Astrocyte of the hippocampus (primary cell): ENCODE data around the gene FAM107A.

Experiments used
- DNase-seq: peaks from one replicate; pipeline ENCODE4 v3.0.0; 2011; ENCODE audit warnings: low read depth, low spot score

Gene FAM107A

DNA sequence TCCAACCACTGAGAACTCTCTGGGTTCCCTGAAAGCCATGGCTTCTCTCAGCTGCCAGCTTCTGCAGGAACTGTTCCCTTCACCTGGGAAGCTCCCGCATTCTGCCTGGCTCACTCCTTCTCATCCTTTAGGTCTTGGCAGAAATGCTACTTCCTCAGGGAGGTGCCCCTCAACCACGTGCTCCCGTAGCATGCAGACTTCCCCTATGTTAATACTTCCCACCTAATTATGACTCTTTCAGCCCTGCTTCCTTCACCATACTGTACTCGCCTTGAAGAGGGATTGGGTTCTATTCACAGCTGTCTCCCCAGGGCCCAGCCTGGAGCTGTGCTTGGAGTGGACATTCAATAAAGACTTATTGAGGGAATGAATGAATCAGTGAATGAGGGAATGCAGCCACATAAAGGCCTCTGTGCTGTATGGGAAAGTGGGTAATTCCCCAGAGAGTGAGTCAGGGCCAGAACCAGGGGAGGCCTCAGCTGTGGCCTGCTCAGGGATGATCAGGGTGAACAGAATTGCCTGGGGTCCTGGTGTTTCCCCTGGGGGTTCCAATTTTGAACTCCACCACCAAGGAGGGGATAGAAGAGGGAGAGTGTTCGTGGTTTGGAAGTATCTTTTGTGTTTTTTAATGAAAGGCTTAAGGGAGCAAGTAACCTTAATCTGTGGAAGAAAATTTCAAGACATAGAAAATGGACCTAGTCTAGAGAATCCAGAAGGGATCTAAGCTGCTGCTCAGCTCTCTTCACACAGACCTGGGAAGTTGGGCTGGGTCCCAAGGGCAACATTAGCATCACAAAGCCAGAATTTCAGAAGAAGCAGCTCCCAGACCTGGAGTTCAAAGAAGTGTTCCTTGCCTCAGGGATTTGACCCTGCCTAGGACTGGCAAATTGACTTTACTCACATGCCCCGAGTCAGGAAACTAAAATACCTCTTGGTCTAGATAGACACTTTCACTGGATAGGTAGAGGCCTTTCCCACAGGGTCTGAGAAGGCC is 14.6 kb upstream of the FAM107A start:
- peak; percentile 17 for DNase-seq

DNA sequence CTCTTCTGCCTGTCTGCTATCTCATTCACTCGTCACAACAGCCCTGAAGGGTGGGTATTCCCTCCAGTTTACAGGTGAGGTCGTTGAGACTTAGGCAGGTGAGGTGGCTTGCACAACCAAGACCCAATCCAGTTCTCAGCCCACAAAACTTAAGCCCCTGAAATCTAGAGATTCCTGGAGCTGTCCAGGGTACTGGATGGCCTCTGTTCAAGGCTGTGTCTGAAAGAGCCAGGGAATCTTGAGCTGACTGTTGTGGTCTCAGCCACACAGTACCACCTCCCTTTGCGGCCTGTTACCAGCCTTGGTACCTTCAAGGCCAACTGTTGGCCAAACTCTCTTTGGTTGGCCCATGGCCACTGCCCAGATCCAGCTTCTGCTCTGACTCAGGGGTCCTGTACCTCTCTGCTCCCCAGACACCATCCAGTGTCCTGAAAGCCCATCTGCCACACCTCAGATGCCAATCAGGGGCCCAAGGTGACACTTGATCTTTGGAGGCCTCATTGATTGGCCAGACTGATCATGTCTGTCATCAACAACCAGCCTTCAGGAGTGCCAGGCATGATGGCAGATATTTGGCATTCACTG is 10.9 kb upstream of the FAM107A start:
- DNase-seq, result peak; percentile 69

DNA sequence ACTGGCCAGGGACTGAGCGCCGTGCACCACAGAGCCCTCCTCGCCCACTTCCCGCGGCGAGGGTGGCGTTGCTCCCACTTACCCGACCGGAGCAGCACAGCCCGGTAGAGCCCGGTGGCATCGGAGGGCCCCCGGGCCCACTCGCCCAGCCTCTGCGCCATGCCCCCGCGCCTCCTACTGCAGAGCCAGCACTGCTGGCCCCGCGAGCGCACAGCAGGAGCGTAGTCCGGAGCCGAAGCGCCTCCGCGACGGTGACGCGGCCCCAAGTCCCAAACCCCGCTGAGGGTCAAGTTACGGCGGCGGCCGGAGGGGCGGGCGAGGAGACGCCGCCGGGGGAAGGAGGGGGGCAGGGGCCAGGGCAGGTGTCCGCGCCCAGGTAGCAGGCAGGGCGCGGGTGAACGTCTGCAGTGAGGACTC is 9.6 kb upstream of the FAM107A start:
- no peak for DNase-seq

DNA sequence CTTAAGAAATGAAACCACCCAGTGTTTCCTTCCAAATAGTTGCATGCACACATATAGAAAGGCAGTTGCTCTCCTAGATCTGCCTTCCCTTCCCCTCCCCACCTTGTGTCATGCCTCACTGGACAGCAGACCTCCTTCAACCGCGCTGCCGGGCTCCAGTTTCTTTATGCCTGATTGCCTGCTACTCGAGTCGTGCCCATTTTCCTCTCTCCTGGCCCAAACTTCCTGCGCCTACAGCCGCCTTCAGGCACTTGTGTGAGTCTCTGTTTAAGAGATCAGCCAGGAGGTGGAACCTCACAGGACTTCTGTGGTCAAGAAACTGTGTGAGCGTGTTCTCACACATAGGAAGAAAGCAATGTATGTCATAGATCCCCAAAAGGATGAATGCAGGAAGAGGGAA is 8.8 kb upstream of the FAM107A start:
- DNase-seq, result peak; percentile 49

DNA sequence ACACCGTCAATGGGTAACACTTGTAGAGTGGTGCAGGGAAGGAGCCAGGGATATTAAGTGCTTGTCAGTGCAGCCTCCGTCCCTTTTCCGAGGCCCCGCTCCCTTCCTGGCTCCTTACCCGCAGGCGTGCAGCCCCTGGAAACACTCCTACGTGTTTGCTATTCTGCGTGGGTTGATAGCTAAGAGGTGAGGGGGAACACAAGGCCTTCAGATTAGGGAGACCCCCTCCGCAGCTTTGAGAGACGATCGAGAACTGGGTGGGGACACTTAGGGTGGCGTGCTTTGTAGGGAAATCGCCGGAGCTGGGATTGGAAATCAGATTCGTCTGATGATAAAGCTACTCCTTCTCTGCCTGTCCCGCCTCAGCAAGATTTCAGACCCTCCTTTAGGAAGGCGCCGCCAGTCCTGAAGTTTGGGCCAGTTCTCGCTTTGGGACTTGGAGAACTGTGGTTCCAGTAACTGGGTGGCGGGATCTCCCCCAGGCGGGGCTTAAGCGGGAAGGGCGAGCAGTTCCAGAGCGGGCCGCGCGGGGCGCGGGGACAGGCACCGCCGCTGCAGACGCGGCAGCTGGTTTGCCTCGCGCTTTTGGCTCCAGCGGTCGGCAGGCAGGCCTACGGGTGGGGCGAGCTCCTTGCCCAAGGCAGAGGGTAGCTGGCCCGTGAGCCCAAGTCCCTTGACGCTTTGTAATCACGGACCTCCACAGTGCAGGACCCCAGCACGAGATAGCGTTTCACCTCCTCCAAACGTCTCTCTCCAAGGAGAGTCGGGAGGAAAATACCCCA is 8.0 kb upstream of the FAM107A start:
- peak; percentile 89 for DNase-seq

DNA sequence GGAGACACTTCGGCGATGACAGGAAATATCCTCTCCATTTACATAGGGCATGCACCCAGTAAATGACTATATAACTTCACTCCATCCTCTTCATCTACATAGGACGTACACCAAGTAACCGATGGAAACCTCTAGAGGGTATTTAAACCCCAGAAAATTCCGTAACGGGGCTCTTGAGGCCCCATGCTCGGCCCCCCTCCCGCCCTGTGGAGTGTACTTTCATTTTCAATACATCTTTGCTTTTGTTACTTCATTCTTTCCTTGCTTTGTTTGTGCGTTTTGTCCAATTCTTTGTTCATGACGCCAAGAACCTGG is 7.5 kb upstream of the FAM107A start:
- no peak for DNase-seq

DNA sequence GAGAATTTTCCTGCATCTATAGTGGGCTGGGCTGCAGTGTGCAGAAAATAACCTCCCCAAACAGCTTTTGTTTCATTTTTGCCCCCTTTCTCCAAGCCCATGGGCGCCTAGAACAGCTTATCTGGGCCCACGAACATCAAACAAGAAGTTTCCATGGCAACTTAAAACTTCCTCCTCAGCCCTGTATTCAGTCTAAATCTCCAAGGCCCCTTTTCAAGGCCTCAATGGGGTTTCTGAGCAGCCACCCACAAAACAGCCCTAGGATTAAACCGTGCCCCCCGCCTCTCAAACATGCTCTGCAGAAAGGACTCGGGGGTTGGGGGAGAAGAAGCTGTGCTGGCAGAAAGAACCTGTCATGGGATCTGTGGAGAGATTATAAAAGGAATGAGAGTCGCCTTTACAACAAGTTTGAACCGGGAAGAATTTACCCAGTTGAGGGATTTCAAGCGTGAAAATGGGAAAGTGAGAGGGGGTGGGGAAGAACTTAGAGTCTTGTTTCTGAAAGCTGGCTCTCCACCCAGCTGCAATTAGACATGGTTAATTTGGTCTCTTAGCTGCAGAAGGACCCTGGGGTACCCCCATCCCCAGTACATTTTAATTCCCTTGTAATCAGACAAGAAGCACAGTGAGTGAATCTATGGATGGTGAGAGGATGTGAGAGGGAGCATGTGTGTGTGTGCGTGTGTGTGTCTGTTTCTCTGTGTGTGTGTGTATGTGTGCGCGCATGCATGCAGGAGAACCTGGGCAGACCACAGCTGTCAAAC is 4.3 kb upstream of the FAM107A start:
- peak; percentile 57 for DNase-seq

DNA sequence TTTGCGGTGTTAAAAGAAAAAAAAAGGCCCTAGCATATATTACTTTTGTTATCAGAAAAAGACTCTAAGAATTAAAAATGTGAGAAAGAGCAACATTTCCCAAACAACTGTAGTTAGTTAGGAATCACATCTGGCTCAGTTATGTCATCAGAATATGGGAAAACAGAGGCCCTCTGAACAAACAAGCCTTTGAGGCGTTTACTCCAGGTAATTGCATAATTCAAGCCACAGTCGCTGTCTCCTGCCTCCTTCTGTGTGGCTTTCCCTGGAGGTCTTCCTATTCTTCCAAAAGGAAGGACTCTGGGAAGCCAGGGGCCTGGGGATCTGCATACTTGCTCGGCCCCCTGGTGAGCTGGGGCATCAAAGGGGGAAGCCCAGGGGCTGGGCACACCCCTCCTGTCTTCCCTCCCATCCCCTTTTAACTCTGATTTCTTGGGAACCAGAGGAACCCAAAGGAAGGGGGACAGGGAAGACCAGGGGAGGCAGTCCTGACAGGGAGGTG is 3.7 kb upstream of the FAM107A start:
- no peak for DNase-seq

DNA sequence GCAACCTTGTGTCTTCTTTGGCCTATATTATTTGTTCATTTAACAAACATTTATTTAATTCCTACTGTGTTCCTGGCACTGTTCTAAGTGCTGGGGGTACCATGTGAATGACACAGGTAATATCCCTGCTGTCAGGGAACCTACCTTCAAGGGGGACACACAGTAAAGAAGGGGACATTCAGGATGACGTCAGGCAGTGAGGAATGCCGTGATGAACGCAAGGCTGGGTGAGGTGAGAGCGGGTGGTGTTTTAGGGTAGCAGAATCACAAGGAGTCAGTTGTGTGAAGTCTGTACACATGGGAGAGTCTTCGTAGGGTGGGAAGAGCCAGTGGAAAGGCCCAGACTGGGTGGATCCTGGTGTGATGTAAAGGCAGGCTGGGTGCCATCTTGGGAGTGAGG is 1.7 kb upstream of the FAM107A start:
- no peak for DNase-seq

DNA sequence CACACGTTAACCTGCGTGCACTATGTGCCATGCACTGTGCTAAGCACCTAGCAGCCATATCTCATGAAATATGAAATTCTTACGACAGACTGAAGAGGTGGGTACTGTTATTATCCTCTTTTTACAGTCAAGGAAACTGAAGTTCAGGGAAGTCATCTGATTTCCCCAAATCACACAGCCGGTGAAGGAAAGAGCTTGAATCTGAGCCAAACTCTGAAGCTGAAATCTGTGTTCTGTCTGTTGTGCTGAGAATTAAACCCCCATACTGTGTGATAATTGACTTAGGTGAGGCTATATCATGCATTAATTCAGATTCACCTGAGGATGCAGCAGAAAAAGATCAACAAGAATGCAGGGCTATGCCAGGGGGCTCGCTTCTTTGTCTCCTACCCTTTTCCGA is 475 bp downstream of the FAM107A start:
- DNase-seq, result no peak

DNA sequence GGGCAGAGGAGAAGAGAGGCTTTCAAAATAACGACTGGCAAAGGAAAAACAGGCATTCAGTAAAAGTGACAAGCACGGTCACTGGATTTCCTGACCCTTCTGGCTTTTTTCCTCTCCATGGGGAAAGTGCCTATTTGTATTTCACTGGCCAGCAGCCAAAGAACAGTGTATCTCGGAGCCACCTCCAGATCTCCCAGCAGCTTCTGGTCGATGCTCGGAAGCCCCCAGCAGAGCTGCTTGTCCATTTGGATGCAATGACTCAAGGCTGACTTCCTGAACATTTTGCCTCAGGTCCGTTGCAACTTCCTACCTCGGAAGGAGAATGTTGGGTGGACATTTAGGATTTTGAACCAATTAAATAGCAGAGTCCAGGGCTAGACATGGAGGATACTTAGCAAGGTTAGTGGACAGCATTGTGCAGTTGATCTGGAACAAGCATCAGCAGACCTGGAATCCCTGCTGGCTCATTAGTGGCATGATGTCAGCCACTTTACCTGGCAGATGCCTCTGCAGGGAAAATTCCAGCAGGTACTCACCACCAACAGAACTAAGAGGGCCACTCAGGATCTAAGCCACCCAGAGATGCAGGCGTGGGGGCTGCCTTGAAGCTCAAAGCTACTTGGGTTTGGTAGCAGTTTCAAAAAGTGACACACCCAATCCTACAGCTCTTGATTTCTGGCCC is 1.1 kb downstream of the FAM107A start:
- peak; percentile 26 for DNase-seq

DNA sequence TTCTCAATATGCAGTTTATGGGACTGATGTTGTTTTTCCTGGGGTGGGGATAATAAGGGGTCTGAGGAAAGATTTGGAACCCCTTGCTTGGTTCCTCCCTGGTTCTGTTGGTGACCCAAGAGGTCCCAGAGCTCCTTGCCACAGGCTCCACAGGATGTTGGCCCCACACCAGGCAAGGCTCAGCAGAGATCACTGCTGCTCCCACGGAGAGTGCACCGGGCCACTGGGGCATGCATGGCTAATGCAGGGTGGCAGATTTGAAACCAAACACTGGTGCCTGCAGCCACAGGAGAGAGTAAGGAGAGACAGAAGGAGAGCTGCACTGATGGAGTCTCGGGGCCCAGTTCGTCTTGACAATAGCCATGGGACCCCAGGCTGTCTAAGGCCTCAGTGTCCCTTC is 2.5 kb downstream of the FAM107A start:
- no peak for DNase-seq

DNA sequence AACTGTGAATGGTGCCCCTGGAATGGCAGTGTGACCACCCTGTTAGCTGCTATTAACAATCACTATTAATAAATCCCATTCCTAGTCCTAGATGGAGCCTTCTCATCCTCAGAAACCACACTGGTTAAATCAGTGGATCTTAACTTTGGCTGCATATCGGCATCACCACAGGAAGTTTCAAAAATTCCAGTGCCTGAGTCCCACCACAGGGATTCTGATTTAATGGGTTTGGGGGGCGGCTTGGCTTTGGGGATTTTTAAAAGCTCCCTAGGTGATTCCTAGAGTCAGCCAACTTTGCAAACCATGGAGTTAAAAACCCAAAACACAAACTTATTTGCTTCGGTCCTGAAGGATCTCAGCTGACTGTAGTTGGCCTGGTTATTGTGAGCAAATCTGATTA is 3.1 kb downstream of the FAM107A start:
- peak; percentile 22 for DNase-seq

DNA sequence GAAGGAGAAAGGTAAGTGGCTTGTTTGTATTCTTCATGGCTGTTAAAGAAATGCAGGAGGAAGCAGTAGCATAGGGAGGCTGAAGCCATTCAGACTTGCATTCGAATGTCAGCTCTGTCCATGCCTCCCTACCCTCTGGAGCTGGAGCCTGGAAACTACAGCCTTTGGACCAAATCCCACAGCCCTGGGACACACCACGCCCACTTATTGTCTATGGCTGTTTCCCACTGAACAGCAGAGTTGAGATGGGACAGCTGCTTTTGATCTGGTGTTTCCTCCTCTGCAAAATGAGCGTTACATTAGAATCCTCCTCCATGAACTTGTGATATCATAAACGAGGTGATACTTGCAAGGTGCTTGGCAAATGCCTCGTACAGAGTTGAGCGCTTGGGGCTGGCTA is 3.6 kb downstream of the FAM107A start:
- DNase-seq, result no peak

DNA sequence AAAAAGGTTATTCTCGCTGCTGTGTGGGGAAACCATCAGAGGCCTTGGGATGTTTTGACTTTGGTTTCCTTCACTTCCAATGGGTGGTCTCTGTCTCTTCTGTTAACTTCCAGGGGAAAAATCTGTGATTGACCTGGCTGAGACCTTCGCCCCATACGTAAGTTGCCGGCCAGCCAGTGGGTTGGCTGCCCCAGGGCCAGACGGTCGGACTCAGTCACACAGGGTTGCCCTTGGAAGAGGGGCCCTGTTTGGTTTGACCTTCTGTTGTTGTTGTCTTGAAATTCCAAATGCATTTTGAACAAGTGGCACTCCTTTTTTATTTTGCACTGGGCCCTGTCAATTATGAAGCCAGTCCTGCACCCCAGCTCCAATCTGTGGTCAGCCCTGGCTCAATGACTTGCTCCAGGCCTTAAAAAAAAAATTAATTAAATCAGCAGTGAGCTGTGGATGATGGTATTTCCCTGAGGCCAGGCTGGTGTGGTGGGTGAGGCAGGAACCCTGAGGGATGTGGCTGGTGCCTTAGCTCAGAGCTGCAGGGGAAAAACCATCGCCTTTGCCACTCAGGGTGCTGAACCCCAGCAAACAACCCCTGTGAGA is 4.5 kb downstream of the FAM107A start:
- no peak for DNase-seq

DNA sequence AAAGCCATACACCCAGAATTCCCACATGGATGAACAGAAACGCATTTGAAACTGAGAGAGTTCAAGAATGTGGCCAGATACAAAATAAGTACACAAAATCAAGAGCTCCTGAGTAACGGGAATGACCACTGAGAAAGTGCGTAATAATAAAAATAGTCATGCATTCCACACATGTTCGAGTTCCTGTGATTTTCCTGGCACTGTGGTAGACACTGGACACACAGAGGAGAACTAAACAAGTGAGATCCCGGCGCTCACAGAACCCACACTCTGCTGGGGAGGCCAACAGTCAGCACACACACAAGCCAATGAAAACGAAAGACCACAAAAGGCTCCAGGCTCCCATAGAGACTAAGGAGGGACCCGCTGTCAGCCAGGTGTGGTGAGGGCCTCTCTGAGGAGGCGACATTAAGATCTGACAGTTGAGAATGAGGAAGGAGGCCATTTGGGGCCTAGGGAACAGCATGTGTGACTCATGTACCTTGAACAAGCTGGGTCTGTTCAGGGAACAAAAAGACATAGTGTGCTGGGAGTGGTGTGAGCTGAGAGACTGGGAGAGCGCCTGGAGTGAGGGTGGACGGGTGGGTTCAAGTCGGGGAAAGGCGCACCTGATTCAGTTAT is 5.1 kb downstream of the FAM107A start:
- peak; percentile 53 for DNase-seq

DNA sequence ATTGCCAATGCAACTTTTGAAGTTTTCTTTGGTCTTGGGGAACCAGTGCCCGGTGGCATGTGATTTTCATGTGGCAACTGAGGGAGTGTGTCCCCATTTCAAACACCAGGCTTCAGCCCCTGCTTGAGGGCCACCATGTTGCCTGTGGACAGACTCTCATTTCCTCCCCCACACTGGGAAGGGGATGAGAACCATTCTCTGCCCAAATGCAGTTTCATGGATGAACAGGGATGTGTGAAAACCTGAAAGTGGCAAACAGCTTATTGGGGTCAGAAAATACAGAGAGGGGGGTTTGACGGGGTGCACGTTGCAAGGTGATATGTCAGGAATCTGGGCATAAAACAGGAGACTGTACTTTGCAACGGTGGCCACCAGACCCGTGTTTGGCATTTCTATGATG is 6.3 kb downstream of the FAM107A start:
- no peak for DNase-seq

DNA sequence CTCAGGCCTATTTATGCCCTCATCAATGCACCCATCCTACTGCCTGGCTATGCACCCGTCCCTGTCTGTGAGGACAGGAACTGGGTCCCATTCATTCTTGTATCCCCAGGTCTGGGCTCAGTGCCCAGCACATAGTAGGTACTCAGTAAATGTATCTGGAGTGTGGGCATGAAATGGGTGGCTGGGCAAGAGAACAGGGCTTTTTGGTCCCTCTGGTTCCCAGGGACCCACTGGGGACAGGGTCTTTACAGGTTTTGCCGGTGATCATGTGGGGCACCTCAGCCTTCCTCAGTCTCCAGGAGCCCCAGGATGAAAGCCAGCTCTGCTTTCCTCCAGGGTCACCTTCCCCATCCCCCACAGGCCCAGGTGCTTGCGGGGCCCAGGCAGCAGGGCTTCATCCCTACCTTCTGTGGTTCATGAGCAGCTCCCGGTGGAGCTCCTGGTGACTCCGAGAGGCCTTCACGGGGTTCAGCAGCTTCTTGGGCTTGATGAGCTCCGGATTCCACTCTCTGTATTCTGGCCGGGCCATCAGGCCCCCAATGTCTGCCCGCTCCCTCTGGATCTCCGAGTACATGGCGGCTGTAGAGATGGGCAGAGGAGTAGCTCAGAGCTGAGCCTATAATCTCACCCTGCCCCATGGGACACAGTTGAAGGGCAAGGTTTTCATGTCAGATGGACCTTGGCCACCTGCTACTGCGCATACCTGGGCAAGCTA is 7.7 kb downstream of the FAM107A start:
- DNase-seq, result no peak

DNA sequence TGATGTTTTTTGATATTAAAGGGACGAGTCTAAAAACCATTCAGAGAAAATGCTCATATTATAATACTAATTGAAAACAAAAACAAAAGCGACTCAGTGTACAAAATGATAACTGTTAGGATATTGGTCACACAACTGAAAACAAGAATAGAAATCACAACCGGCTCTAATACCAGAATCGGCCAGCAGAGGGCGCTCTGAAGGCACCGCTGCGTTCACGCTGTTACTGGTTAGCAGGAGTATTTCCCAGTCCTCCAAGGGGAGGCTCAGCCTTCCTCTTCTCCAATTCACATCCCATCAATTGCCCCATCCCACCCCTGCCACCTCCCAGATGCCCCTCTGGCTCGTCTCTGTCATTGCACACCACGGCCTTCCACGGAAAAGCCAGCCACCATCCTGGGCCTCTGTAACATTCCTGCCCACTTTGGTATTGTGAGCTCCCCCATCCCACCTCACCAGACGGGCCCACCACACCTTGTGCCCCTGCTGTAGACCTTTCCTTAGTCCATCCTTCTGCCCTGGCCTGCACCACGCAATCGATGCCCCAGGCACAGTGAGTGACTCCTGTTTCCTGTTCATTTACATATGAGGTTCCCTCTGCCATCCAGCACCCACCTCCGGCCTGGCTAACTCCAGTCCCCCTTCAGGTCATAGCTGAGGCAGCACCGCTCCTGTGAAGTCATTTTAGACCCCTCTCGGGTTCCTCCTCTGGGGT is 8.5 kb downstream of the FAM107A start:
- peak; percentile 88 for DNase-seq
